NOMO-1 (cell line): ENCODE data around the gene DAG1.

Experiments
- DNase-seq, 2 experiments: peaks; one replicate each; lab custom pipeline; 2025; ENCODE audit not compliant: unreplicated experiment in 2 of 2; lab: John Stamatoyannopoulos, UW

The DAG1 gene

GRCh38 chr3:49512781-49513355, 42.8 kb downstream of the DAG1 start:
- DNase-seq: no peak

DNA sequence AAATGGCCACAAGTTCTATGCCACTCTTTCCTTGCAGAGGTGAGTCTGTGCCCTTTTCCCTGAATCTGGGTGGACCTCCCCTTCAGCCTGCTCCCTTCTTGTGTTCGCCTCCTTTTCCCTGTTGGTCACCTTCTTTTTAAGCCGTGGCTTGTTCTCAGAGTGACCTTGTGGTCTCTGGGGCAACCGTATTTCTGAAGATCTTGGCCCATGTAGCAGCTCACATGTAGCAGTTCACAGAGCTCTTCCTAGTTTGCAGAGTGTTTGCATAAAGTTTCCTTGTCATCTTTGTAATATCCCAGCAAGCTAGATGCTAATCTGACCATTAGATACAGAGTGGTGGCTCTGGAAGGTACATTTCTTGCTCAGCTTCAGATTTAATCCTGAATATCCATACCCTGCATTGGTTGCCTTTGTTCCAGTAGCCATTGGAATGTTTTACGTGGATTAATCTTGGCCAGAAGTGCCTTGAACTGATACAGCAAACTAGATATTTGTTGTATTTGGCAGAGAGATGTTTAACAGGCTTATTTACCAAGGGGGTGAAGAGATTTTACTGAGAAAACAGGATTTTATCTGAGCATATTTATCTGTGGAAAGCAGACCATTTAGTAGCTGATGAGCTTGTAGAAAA, 43.5 kb downstream of the DAG1 start:
- DNase-seq: no peak

DNA sequence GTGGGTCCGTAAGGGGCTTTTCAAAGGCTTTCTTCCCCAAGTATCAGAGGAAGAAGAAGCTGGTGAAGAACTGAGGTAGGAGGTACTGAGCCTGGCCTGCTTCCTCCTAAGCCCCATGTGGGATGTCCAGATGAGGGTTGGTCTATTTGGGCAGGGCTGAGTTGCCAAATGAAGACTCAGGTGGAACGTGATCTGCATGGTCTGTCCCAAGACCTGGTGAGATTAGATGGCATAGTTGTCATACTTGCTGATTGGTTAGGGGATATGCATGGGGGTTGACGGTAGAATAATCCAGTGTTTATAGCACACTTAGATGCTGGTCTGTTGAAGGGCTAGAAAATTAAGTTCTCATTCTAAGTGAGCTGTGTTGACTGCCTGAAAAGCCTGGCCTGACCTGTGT, 47.9 kb downstream of the DAG1 start:
- DNase-seq: no peak

DNA sequence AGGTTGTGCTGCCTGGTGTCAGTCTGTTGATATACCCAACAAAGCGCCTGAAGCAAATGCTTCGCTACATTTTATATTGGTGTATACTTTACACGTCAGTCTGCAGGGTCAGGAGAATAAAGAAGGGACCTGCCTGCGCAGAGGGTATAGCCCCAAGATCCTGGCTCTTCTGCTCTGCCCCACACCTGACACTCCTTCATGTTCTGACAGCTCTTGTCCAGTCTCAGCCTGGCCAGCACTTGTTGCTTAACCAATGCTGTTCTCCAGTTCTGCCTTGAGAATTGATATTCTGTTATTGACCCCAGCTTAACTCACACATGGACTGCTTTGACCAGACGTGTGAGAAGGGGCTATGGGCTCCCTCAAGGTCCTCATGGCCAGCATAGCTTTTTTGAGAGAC, 48.4 kb downstream of the DAG1 start:
- DNase-seq: no peak

DNA sequence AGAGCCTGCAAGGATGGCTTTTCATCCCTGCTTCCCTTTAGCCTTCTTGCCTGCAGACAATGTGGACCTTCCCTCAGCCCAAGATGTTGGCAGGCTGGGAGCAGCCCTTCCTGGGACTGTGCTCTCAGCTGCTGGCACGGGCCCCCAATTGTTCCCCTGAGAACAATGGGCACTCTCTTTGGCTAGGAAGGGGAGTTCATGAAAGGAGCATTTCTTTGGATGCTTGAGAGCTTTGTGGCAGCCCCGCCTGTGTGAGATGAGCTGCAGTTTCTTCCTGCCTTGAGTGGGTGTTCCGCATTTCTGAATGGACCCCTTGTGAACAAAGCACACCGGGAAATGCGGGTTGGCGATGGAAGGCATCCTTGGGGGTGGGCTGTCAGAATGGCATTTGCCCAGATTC, 49.2 kb downstream of the DAG1 start:
- DNase-seq: no peak

DNA sequence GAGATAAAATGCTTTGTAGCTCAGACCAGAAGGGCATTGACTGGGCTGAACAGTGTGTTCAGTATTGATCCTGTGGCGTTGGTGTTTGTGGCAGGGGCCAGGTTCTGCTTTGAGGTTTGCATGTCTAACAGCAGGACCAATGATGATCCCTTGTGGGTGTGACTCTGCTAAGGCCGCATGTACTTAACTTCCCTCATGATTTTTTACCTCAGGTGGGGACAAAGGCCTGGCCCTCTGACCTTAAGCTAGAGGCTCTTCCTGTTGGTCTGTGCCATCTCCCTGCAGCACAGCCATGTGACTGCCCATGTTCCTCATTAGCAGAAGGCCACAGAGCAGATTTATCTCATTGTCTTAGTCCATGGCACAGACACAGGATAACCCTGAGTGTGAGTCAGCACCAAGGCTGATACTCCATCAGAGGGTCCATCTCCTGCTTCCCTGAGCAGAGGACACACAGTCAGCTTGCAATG, 49.9 kb downstream of the DAG1 start:
- peak; percentile 9 to 34 for DNase-seq

DNA sequence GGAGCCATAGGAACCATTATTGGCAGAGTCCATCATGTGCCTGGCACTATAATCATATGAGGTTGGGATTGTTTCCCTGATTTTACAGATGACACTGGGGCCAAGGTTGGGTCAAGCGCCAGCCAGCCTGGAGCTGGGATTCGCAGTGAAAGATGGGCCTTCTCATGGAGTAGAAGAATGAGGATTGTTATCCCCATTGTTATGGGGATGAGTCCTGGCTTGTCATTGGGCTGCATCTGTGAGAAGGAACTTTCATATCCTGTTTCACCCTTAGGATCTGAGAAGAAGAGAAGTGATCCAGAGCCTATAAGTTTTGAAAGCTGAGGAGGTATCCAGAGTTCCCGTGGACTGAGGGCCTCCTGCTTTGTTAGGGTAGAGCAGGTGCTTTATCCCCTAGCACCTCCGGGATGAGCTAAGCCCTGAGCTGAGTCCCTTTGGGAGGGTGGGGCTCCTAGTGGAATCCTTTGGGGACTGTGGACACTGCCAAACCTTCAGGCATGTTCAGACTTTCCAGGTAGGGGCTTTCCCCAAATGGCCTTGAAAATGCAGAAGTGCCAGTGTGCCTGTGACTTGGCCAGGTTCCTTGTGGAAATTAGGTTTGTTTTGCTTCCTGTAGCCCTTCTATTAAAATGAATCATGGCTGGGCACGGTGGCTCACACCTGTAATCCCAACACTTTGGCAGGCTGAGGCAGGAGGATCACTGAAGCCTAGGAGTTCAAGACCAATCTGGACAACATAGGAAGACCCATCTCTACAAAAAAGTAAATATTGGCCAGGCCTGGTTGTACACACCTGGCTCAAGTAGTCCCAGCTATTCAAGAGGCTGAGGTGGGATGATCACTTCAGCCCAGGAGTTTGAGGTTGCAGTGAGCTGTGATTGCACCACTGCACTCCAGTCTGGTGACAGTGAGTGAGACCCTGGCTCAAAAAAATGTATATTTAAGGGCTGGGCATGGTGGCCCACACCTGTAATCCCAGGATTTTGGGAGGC, 54.0 kb downstream of the DAG1 start:
- no peak for DNase-seq

DNA sequence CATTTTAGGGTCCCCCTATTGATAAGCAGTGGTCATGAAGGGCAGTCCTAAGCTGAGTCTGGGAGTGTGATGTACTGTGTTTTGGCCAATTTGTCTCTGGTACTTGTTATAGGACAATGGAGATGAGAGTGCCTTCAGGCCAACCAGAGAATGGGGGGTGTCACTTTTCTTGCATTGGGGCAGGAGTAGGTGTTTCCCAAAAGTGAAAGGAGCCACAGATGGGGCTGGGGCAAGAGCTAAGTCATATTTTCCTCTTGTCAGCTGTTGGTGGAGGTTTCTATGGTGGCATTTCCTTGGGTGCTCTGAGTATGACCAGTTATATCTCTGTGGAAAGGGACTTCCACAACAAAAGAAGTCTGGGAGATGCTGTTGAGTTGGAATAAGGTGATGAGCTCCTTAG, 59.5 kb downstream of the DAG1 start:
- DNase-seq: no peak

DNA sequence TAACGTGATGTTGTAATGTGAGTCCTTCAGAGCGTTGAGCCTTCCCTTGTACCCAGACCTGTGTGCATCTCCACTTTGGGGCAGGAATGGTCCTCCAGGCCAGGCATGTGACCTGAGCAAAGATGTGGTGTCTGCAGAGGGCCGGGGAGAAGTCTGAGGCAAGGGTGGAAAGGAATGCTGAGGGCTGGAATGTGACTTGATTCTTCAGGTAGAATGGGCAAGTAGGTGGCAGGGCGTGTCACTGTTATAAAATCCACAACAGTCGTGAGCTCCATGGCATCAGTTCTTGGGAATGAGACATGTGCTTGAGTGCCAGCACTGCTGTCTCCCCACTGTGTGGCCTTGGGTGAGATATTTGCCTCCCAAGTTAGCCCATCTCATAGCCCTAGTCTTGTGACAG, 60.2 kb downstream of the DAG1 start:
- DNase-seq: no peak

- DNase-seq: no peak
Observed at GRCh38 chr3:49530701-49531100, 60.6 kb downstream of the DAG1 start.

GRCh38 chr3:49531218-49531617, 61.2 kb downstream of the DAG1 start:
- no peak for DNase-seq

DNA sequence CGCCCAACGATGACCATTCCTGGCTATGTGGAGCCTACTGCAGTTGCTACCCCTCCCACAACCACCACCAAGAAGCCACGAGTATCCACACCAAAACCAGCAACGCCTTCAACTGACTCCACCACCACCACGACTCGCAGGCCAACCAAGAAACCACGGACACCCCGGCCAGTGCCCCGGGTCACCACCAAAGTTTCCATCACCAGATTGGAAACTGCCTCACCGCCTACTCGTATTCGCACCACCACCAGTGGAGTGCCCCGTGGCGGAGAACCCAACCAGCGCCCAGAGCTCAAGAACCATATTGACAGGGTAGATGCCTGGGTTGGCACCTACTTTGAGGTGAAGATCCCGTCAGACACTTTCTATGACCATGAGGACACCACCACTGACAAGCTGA, 61.6 kb downstream of the DAG1 start:
- DNase-seq: no peak

GRCh38 chr3:49533031-49533430, 63.0 kb downstream of the DAG1 start:
- DNase-seq: no peak

DNA sequence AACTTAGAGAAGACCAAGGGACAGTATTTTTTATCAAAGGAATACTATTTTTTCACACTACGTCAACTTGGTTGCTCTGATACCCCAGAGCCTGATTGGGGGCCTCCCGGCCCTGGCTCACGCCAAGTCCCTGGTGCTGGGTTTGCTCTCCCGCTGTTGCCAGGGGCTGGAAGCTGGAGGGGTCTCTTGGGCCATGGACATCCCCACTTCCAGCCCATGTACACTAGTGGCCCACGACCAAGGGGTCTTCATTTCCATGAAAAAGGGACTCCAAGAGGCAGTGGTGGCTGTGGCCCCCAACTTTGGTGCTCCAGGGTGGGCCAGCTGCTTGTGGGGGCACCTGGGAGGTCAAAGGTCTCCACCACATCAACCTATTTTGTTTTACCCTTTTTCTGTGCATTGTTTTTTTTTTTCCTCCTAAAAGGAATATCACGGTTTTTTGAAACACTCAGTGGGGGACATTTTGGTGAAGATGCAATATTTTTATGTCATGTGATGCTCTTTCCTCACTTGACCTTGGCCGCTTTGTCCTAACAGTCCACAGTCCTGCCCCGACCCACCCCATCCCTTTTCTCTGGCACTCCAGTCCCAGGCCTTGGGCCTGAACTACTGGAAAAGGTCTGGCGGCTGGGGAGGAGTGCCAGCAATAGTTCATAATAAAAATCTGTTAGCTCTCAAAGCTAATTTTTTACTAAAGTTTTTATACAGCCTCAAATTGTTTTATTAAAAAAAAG, 63.9 kb downstream of the DAG1 start:
- no peak for DNase-seq

- DNase-seq: no peak
Observed at GRCh38 chr3:49534581-49535441, 64.7 kb downstream of the DAG1 start.

GRCh38 chr3:49535971-49536874, 66.2 kb downstream of the DAG1 start:
- DNase-seq: no peak

- DNase-seq: no peak
Observed at GRCh38 chr3:49536875-49537533, 66.9 kb downstream of the DAG1 start.
